A204.1 (cell line): Measurements from ENCODE around the gene MMP20.
"Not testable (repeated sequence)": the region's sequence is repeated elsewhere in the genome, so short reads cannot be mapped to it uniquely, and the experiment has no call there.

Source experiments
- FAIRE-seq: peaks from 2 replicates; lab custom pipeline; 2012; peaks lifted over from hg19 to GRCh38; lab: Jason Lieb, UNC

Gene MMP20

DNA sequence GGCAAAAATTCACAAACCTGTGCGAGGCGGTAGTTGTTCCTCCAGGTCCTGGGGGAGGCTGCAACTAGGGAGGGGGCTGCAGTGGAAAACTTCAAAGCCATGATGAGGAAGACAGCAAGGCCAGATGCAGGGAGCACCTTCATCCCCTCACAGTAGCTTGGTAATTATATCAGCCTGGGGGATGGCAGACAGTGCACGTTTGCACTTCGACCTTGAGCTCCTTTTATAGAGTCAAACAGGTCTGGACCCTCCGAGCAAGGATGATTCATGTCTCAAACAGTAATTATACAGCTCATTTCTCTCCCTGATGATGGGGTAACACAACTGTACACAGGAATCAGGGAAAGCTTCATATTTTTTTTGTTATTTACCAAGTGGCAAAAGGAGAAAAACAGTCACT is at the start of gene MMP20:
MMP20 (minus strand) TSS at position 156 of the 400 bp plus-strand sequence; CDS start at position 143, 13 bp downstream.
- FAIRE-seq: no peak

DNA sequence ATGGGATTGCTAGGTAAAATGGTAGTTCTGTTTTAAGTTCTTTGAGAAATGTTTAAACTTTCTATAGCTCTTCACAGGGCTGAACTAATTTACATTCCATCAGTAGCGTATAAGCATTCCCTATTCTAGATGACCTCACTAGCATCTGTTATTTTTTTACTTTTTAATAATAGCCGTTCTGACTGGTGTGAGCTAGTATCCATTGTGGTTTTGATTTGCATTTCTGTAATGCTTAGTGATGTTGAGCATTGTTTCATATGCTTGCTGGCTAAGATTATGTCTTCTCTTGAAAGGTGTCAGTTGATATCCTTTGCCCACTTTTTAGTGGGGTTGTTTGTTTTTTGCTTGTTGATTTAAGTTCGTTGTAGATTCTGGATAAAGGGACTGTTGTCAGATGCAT is 44.5 kb upstream of the MMP20 start:
- no peak for FAIRE-seq

GRCh38 chr11:102666331-102666957 is 41.3 kb upstream of the MMP20 start:
- peak; percentile 96 for FAIRE-seq

DNA sequence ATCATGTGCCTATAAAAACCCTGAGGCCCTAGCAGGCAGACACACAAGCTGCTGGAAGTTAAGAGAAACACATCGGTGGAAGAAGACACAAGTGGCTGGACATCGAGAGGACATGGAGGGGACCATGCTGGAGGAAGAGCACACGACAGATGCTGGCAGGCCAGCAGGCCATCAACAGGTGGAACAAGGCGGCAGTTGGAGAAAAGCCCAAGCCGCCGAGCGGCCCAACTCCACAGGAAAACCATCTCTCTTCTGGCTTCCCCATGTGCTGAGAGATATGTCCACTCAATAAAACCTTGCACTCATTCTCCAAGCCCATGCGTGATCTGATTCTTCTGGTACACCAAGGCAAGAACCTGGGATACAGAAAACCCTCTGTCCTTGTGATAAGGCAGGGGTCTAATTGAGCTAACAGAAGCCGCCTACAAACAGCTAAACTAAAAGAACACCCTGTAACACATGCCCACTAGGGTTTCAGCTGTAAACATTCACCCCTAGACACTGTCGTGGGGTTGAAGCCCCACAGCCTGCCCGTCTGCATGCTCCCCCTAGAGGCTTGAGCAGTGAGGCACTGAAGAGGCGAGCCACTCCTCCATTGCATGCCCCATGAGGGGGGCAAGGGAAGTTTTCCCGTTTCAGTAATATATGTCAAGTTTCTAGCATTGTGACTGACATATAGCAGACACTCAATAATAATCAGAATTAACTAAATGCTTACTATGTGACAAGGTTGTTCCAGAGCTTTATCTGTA is 39.0 kb upstream of the MMP20 start:
- FAIRE-seq: no peak

GRCh38 chr11:102662607-102663006 is 37.5 kb upstream of the MMP20 start:
- no peak for FAIRE-seq

DNA sequence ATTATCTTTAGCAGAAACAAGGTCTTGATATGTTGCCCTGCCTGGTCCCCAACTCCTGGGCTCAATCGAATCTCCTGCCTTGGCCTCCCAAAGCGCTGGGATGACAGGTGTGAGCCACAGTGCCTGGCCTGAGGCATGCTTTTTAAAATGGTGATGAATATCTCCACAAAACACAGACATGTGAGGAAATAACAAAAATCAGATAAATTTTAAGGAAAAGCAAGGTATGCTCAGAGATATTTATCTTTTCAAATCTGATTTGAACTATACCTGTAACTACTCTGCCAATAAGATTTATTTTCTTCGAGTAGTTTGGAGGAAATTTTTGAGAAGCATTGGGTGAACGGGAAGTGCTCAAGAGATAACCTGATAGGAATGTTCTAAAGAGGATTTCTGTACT is 35.9 kb upstream of the MMP20 start:
- no peak for FAIRE-seq

DNA sequence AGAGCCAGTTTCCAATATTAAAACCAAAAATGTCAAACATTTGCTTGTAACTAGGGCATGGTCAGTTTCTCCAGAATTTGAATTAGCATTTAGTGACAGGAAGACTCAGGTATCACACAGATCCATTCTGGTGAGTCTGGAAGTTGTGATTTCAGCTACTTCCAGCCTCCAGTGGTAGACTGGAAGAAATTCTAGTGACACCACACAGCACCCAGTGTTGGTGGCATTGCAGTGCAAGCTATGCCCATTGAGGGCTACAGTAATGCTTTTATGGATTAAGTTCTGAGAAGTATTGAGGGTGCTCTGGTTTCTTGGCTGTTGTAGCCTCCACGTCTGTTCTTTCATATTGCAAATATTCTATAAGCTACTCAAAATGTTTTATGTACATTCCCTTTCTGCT is 31.4 kb upstream of the MMP20 start:
- no peak for FAIRE-seq

GRCh38 chr11:102655547-102655946 is 30.4 kb upstream of the MMP20 start:
- FAIRE-seq: no peak

DNA sequence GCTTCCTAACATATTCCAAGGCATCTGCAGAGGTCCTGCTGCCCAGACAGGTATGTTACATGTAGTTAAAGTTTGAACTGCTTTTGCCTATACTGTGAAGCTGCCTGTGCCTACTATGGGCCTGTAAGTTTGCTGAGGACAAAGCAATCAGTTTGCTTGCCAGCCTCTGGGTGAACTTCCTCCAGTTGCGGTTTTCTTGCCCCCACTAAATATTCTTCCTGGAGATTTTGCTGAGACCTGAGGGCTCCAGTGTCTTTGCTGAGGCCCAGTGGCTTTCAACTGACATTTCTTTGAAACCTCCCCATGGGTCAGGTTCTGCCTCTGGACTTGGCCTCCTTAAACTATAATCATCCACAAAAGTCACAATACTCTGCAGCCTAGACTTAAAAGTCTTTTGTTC is 29.6 kb upstream of the MMP20 start:
- FAIRE-seq: no peak

DNA sequence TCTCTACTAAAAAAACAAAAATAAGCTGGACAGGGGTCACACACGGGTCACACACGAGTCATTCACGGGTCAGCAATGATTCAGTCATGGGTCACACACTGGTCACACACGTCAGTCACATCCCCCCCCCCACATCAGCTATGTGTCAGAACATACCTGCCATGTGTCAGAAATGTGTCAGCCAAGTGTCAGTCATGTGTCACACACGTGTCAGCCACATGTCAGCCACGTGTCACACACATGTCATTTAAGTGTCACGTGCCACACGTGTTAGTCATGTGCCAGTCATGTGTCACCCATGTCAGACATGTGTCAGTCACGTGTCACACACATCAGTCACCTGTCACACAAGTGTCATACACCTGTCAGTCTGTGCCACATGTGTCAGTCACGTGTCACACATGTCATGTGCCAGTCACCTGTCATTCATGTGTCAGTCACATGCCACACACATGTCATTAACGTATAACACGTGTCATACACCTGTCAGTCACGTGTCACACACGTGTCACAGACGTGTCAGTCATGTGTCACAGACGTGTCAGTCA is 28.7 kb upstream of the MMP20 start:
- no peak for FAIRE-seq

DNA sequence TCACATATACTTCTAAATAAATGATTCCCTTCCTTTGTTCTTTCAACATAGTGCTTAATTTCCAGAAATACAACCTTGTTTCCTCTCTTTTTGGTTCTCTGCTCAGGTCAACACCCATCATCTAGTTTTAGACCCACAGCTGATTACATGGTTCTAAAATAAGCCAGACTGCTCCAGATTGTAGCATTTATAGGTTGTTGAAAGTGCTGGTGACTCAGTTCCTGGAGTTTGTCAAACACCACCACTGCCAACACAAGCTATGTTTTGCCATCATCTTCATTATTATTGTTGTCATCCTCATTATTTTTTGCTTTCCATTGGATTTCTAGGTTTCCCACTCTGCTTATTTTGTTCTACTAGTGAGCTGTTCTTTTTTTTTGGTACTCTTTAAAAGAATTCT is 22.3 kb upstream of the MMP20 start:
- FAIRE-seq: no peak

- FAIRE-seq: no peak
These were observed 18.8 kb upstream of the MMP20 start for GRCh38 chr11:102643941-102644340.

DNA sequence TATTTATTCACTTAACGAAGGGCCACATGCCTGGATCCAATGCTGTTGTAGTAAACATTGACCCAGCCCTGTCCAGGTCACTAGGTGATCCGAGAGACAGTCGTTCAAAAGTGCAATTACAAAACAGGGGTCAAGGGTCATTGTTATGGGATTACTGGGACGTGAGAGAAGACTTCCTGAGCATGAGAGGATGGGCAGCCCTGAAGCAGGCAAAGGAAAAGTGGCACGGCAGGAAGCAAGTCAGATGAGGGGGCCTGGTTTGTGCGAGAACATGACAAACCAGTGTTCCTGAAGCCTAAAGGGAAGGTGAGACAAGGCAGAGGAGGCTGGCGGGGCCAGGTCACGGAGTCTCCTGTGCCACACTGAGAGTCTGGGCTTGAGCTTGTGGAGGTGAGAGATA is 15.8 kb upstream of the MMP20 start:
- FAIRE-seq: no peak

- no peak for FAIRE-seq
These were observed 14.5 kb upstream of the MMP20 start for GRCh38 chr11:102639656-102640055.

GRCh38 chr11:102637731-102638130 is 12.6 kb upstream of the MMP20 start:
- no peak for FAIRE-seq

GRCh38 chr11:102633385-102634026 is 8.4 kb upstream of the MMP20 start:
- no peak for FAIRE-seq

GRCh38 chr11:102632026-102632425 is 6.9 kb upstream of the MMP20 start:
- FAIRE-seq: no peak

- no peak for FAIRE-seq
These were observed 5.7 kb upstream of the MMP20 start for GRCh38 chr11:102630598-102631448.

DNA sequence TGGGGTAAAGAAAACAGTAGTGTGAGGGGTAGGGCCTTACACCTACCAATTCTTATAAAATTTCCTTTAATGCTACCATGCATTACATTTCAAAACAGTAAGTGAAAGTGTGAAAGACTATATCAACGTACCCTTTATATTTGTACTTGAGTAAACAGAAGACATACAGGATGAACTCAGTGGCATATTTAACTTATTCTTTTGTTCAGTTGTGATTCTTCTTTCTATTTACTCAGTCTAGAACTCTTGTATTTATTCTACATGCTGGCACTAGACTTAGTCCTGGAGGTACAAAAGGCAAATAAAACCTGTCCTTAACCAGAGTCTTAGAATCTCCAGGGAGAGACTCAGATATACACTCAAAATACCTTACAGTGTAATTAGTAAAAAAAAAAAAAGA is 4.8 kb upstream of the MMP20 start:
- not testable (repeated sequence) for FAIRE-seq

GRCh38 chr11:102626676-102627075 is 1.5 kb upstream of the MMP20 start:
- FAIRE-seq: no peak

DNA sequence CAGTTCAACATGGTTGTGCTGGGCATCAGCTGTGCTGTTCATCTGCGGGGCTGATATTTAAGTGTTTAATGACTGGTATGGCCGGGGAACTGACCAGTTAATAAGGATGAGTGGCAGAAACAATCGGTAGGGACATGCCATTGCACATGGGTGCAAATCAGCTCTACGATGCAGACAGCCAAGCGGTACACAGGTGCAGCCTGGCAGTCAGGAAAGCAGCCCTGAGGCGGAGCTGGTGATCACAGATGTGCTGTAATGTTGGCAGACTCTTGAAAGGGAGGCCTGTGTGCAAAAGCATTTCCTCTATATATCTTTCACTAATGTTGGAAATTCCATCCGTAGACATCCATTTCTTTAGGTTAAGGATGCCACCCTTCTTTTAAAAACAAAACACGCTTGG is 1.1 kb downstream of the MMP20 start:
- FAIRE-seq: no peak

DNA sequence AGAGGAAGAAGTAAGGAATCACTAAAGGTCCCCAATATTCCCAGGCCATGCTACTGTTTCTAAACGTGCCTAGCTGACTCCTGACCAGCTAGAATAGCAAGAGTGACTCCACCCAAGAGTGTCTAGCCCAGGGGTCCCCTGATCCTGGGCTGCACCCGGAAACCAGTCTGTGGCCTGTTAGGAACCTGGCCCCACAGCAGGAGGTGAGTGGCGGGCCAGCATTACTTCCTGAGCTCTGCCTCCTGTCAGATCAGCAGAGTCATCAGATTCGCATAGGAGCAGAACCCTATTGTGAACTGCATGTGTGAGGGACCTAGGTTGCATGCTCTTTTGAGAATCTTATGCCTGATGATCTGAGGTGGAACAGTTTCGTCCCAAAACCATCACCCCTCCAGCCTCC is 2.0 kb downstream of the MMP20 start:
- no peak for FAIRE-seq
